AG09309 (cell line): ENCODE results near the gene POLR2C.

Source experiments
- DNase-seq: peaks from one replicate; pipeline ENCODE4 v3.0.0-alpha.2; 2010; ENCODE audit warnings: low read depth
- H3K4me3 ChIP-seq: 2 replicates; pipeline ENCODE4 v1.5.1; 2011; ENCODE audit warnings: mild to moderate bottlenecking, low read depth, low read length, moderate library complexity; ENCODE audit not compliant: control insufficient read depth
- TF ChIP-seq, protein P1 (sequence below): IDR thresholded peaks from 2 replicates; pipeline ENCODE4 v1.5.1; 2011; ENCODE audit warnings: mild to moderate bottlenecking, low read depth, low read length, inconsistent platforms; ENCODE audit not compliant: insufficient read depth, control insufficient read depth; ENCODE audit errors: missing control alignments

Gene POLR2C

DNA sequence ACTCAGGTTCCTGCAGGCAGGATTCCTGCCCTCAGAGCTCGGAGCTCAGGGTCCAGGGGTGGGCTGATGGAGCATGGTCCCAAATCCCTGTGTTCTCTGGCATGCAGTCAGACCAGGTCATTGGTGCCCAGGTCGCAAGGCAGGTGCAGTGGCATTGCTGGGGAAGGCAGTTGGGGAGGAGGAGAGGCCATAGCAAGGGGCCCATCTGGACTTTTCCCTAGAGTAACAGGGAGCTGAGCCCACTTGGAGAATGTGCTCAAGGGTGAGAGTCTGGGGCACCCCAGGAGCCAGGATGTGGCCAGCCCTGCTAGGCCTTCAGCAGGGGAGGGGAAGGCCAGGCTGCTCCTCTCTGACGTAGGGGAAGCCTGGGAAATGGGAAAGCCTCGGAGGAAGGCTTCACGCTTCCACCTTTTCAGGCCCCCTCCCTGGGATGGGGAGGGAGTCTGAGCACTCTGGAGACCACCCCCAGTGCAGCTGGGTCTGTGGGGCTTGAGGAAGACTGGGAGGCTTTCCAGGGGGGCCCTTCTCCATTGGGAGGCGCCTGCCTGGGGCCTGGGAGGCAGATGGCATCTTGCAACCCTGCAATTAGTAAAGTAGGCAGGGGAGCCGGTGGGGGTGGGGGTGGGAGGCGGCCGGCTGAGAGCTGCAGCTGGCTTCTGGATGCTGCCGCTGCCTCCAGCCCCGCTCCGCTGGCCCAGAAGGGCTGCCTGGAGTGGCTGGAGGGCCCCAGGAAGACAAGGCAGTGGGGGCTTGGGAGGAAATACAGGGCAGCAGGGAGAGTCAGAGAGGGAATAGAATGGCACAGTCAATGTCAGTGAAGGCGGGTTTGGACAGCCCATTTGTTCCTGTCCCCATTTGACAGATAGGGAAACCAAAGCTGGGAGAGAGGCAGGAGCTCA lies 44.9 kb downstream of the POLR2C start:
- H3K4me3 ChIP-seq = no peak overlapping the region
- TF ChIP-seq, protein P1, sequence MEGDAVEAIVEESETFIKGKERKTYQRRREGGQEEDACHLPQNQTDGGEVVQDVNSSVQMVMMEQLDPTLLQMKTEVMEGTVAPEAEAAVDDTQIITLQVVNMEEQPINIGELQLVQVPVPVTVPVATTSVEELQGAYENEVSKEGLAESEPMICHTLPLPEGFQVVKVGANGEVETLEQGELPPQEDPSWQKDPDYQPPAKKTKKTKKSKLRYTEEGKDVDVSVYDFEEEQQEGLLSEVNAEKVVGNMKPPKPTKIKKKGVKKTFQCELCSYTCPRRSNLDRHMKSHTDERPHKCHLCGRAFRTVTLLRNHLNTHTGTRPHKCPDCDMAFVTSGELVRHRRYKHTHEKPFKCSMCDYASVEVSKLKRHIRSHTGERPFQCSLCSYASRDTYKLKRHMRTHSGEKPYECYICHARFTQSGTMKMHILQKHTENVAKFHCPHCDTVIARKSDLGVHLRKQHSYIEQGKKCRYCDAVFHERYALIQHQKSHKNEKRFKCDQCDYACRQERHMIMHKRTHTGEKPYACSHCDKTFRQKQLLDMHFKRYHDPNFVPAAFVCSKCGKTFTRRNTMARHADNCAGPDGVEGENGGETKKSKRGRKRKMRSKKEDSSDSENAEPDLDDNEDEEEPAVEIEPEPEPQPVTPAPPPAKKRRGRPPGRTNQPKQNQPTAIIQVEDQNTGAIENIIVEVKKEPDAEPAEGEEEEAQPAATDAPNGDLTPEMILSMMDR = no peak
- DNase-seq = no peak

DNA sequence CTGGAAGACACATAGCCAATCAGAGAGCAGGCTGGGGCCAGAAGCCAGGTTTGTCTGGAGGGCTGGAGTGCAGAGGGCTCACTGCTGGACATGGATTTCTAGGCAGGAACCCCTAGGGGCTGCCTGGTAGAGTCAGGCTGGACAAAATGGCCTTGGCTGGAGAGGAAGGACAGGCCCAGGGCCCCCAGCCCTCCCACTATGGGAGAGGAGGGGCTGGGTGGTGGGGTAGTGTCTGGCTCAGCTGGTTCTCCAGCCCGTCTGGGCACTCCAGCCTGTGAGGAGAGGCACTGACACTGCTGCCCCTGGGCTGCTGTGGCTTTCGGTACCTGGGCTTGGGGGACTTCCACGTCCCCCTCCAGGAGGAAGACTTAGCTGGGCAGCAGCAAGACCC lies 45.6 kb downstream of the POLR2C start:
- TF ChIP-seq, protein P1 = no peak
- no peak overlapping the region for H3K4me3 ChIP-seq
- no peak for DNase-seq

DNA sequence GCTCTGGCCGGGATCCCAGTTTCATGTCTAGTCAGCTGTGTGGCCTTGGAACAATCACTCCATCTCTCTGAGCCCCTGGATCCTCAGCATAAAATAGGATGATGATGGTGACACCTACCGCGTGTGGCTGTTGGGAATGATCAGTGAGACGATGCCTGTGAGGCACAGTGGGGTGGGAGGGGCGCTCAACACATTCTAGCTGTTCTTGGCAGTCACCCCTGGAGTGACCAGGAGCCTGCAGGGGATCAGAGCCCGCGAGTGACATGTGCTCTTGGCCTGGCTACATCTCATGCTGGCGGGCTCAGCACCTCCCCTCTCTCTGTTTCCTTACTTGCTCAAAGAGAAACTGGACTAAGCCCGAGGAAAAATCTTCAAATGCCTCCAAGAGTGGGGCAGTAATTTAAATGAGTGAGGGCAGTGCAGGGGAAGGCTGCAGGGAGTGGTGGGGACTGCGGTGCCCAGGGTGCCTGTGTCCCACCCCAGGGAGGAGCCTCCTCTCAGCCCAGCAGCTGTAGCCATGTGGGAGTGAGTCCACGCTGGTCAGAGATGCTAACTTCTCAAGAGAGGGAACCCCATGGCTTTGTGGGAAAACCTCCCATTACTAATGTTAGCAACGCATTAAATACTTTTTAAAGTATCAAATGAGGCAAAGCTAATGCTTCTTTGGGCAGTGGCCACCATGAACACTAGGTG lies 46.9 kb downstream of the POLR2C start:
- TF ChIP-seq, protein P1 = no peak
- H3K4me3 ChIP-seq = no peak overlapping the region
- no peak for DNase-seq

DNA sequence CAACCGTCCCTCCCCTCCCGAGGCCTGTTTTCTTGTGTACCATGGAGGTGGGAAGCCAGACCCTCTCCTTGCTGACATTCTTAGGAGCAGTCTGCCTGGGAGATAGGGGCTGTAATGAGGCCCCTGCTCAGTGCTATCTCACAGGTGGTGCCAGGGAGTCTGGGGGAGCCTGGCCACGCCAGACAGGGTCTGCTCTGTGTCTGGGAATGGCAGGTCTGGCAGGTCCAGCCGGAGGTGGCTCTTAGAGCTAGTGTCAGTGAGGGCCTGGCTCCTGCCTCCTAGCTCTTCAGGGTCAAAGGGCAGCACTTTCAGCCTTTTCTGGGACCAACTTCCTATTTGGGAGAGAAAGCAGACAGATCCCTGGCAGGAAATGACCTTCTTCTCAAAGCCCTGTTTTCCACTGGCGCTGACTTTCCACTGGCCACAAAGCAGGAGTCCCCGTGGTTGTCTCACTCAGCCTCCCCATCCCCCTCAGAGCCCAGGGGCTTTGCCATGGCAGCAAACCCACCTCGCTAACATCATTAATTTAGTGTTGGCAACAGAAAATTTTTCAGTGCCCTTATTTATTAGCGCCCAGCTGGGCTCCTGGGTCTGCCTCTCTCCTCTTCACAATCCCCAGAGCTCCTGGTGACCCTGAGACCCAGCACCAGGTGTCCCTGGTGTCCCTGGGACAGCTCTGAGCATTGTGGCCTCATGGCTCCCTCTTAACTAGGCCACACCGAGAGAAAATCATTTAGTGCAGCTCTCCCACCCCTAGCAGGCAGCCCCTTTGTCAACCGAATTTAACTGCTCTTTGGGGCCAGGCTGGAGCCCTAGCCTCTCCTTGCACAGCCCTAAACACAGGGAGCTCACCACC lies 47.8 kb downstream of the POLR2C start:
- TF ChIP-seq, protein P1 = no peak
- no peak for DNase-seq
- no peak overlapping the region for H3K4me3 ChIP-seq

DNA sequence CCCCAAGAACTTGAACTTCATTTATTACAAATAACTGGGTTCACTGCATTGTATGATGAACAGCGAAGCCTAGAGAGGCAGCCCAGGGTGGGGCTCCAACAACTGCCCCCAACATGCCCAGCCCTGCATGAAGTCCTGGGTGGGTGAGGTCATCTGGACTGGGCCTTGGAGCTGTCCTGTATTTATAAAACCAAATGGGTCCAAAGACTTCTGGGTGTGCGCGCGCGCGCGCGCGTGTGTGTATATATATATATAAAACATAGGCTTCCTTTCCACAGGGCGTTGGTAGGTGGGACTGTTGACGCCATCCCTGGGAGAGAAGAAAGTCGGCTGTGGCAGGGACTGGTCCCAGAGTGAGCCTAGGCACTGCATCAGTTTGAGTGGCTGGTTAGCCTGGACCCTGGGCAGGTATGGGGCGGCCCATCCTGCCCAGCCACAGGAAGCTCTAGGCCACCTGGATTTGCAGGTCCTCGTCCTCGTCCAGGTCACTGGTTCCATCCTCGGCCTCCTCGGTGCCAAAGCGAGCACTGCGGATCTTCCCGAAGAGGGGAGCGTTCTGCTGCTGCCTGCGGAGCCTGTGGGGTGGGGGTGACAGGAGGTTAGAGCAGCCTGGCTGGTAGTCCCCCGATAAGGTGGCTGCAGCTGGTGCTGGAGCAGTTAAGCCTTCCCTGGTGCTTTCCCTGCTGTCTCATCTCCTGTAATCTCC lies 50.0 kb downstream of the POLR2C start:
- DNase-seq = no peak
- TF ChIP-seq, protein P1 = no peak

More for the DNA sequence above, 50.0 kb downstream of the POLR2C start:
- H3K4me3 ChIP-seq = no peak overlapping the region
